Measurements from ENCODE around the gene GTF3A.

Gene GTF3A

GRCh38 chr13:27476943-27477703 lies 52.7 kb downstream of the GTF3A start:
- TF ChIP-seq CTCF (conservative IDR thresholded peaks at IDR 0.05; ENCODE audit: low read depth): no peak
- CTCF ChIA-PET: interaction anchor here (0.7 kb wide), 2 partner anchors 23 to 56 kb away, joined by 3 to 4 read pairs; no protein-coding TSS in a partner anchor
- POLR2A ChIA-PET (ENCODE audit: low non-redundant PET): no interaction called here
- no peak overlapping the region for H3K27ac ChIP-seq
- peak; percentile 66 for DNase-seq (ENCODE audit: low spot score)

GRCh38 chr13:27481766-27482165 lies 57.3 kb downstream of the GTF3A start:
- peak; percentile 63 for TF ChIP-seq CTCF (conservative IDR thresholded peaks at IDR 0.05; ENCODE audit: low read depth)
- no peak overlapping the region for H3K27ac ChIP-seq
- peak; percentile 56 for DNase-seq (ENCODE audit: low spot score)
- POLR2A ChIA-PET (ENCODE audit: low non-redundant PET): no interaction called here
- CTCF ChIA-PET: interaction anchor here (0.5 to 0.7 kb wide), 6 partner anchors 16 to 1500 kb away, joined by 3 to 7 read pairs (median 5); no protein-coding TSS in a partner anchor

GRCh38 chr13:27482983-27483382 lies 58.6 kb downstream of the GTF3A start:
- no peak for DNase-seq (ENCODE audit: low spot score)
- TF ChIP-seq CTCF (conservative IDR thresholded peaks at IDR 0.05; ENCODE audit: low read depth): no peak
- ChIA-PET POLR2A (ENCODE audit: low non-redundant PET) (no interaction called here), CTCF (interaction anchor here (1.2 kb wide), 1 partner anchor 121 kb away, joined by 4 read pairs; no protein-coding TSS in a partner anchor)
- no peak overlapping the region for H3K27ac ChIP-seq

DNA sequence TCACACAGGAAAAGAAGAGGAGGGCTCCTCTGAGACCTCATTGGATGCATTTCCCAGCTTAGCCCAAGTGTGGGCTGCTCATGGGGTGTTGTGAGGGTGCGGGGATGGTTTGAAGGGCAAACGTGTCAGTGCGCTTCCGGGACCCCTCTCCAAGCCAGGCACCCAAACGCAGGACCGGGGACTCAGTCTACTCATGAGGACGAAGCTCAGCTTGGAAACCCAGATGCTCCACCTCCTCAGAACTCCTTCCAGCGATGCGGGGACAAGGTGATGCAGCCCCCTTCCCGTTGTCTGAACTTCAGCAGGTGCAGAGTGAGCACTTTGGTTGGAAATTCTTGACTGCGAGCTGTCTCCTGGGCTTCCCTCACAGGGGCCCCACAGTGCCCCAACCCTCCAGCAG lies 59.0 kb downstream of the GTF3A start:
- no peak for DNase-seq (ENCODE audit: low spot score)
- ChIA-PET CTCF (interaction anchor here (0.6 to 1.2 kb wide), 2 partner anchors 26 to 122 kb away, joined by 3 to 4 read pairs; no protein-coding TSS in a partner anchor), POLR2A (ENCODE audit: low non-redundant PET) (no interaction called here)
- TF ChIP-seq CTCF (conservative IDR thresholded peaks at IDR 0.05; ENCODE audit: low read depth): no peak
- H3K27ac ChIP-seq: no peak overlapping the region
